ENCODE data around the gene CDK15. TPM values are rescaled to one million over a fixed set of nuclear protein-coding genes. Genes with fewer than 3 reads are reported as not detected.
A peak's percentile ranks its signal among the peaks of the same experiment; 100 is the strongest.

CDK15 gene
- total and polyA plus RNA-seq, 9 of the 15 experiments (the other 6 are each of a cell fraction or from before 2014, with no cell fraction given): not detected

- no peak for DNase-seq (ENCODE audit: extremely low read depth in 1 of 4, low spot score in 3 of 4)
- CTCF ChIA-PET (ENCODE audit: low intra/inter-chr PET ratio): no interaction called here
- TF ChIP-seq TRIM24 (IDR thresholded peaks at IDR 0.05): no peak
- no peak for TF ChIP-seq TCF3 (CRISPR knock-in tag; IDR thresholded peaks at IDR 0.05)
- 0 out of 2 replicates have a peak, but pooled peaks have one; percentile 47 for TF ChIP-seq CBFA2T3 (IDR thresholded peaks at IDR 0.05)
- TF ChIP-seq PPARD (CRISPR knock-in tag; IDR thresholded peaks at IDR 0.05): no peak
- no peak for TF ChIP-seq SREBF2 (CRISPR knock-in tag; IDR thresholded peaks at IDR 0.05)
- TF ChIP-seq ATF4 (CRISPR knock-in tag; IDR thresholded peaks at IDR 0.05): no peak
- no peak for TF ChIP-seq DDX20 (tag; IDR thresholded peaks at IDR 0.05; ENCODE audit: low read depth)
- TF ChIP-seq BMI1 (IDR thresholded peaks at IDR 0.05; ENCODE audit: low read length): no peak
- TF ChIP-seq CLOCK (CRISPR knock-in tag; IDR thresholded peaks at IDR 0.05; ENCODE audit: borderline replicate concordance): no peak
- peak; percentile 64 to 71 for TF ChIP-seq KDM1A (IDR thresholded peaks at IDR 0.05)
- TF ChIP-seq CAMTA2 (CRISPR knock-in tag; conservative IDR thresholded peaks at IDR 0.05): no peak
- no peak for TF ChIP-seq CCAR2 (IDR thresholded peaks at IDR 0.05; ENCODE audit: low read depth, low read length)
- peak; percentile 26; the same call in 1 of the 2 replicates for TF ChIP-seq SOX6 (IDR thresholded peaks at IDR 0.05)
- no peak for TF ChIP-seq FUS (optimal IDR thresholded peaks at IDR 0.05; ENCODE audit: low read depth, low read length)
- no peak for TF ChIP-seq KLF6 (CRISPR knock-in tag; IDR thresholded peaks at IDR 0.05; ENCODE audit: borderline replicate concordance)
- TF ChIP-seq ZNF707 (CRISPR knock-in tag; conservative IDR thresholded peaks at IDR 0.05): no peak
- TF ChIP-seq, protein P1, sequence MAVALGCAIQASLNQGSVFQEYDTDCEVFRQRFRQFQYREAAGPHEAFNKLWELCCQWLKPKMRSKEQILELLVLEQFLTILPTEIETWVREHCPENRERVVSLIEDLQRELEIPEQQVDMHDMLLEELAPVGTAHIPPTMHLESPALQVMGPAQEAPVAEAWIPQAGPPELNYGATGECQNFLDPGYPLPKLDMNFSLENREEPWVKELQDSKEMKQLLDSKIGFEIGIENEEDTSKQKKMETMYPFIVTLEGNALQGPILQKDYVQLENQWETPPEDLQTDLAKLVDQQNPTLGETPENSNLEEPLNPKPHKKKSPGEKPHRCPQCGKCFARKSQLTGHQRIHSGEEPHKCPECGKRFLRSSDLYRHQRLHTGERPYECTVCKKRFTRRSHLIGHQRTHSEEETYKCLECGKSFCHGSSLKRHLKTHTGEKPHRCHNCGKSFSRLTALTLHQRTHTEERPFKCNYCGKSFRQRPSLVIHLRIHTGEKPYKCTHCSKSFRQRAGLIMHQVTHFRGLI (CRISPR knock-in tag; IDR thresholded peaks at IDR 0.05): no peak
- TF ChIP-seq SMAD1 (IDR thresholded peaks at IDR 0.05; ENCODE audit: low read depth, low read length, partially characterized antibody): no peak
- no peak for TF ChIP-seq WHSC1 (IDR thresholded peaks at IDR 0.05; ENCODE audit: low read length)
- TF ChIP-seq ZNF232 (CRISPR knock-in tag; IDR thresholded peaks at IDR 0.05): no peak
- no peak for TF ChIP-seq BRD9 (IDR thresholded peaks at IDR 0.05; ENCODE audit: low read depth, partially characterized antibody)
Observed at GRCh38 chr2:201784563-201784962, 21.8 kb upstream of the CDK15 start.

More at GRCh38 chr2:201784563-201784962, 21.8 kb upstream of the CDK15 start:
- POLR2A ChIA-PET: no interaction called here
- Histone ChIP-seq H3K36me3 (ENCODE audit: control insufficient read depth, insufficient read depth, low read length) (no peaks in the 10 kb centered on the region), H3K79me2 (ENCODE audit: control insufficient read depth, insufficient read depth, low read length) (peaks cover 11% of the 10 kb centered on the region), H3K4me1 (replicated peaks in 1 of 2; ENCODE audit: control insufficient read depth in 2 of 2, insufficient read depth in 2 of 2, low read length in 2 of 2) (peaks cover 6 to 13% of the 10 kb centered on the region in 2 experiments; a peak in 4 of 5 replicates), H3K4me2 (ENCODE audit: insufficient read depth, low read length) (no peak overlapping the region), H3K27ac (ENCODE audit: extremely low read depth, low read depth, low read length) (no peak overlapping the region), H4K20me1 (replicated peaks; ENCODE audit: control insufficient read depth, insufficient read depth, low read length) (no peaks in the 10 kb centered on the region), H2AFZ (ENCODE audit: low read depth, low read length) (no peak overlapping the region), H3K9me3 (replicated peaks; ENCODE audit: control insufficient read depth, insufficient read depth, low read depth, low read length) (no peaks in the 10 kb centered on the region), H3K4me3 (no peak overlapping the region), H3K27me3 (ENCODE audit: control insufficient read depth in 2 of 2, insufficient read depth in 2 of 2, low read length in 2 of 2) (no peaks in the 10 kb centered on the region), H3K9me1 (ENCODE audit: control insufficient read depth, insufficient read depth, low read length) (no peaks in the 10 kb centered on the region), H3K9ac (ENCODE audit: insufficient read depth in 1 of 2, low read depth in 2 of 2, low read length in 2 of 2) (no peak overlapping the region)
- in situ Hi-C loops (cut with MboI): no loop called here
- no TSS peak for BruUV-seq (replicated peaks)
- 0% methylated on average over 1 of the region's 1 CpG for WGBS (ENCODE audit: insufficient coverage, low coverage, missing lambda C conversion rate)
- intact Hi-C loops (cut with micrococcal nuclease): no loop called here
- ATAC-seq (no peak), FAIRE-seq (no peak)

All from K562 (cell line).